ENCODE results near the gene SYNGR1.
"Not testable (repeated sequence)": the region's sequence is repeated elsewhere in the genome, so short reads cannot be mapped to it uniquely, and the experiment has no call there.

- not testable (repeated sequence) for TF ChIP-seq CTCF (conservative IDR thresholded peaks at IDR 0.05); ZFX (IDR thresholded peaks at IDR 0.05)
Observed at GRCh38 chr22:39358197-39358596, 8.4 kb downstream of the SYNGR1 start.

All from C4-2B (cell line).